ENCODE measurements around the gene KRT23.
A peak's percentile ranks its signal among the peaks of the same experiment; 100 is the strongest.

KRT23 gene

DNA sequence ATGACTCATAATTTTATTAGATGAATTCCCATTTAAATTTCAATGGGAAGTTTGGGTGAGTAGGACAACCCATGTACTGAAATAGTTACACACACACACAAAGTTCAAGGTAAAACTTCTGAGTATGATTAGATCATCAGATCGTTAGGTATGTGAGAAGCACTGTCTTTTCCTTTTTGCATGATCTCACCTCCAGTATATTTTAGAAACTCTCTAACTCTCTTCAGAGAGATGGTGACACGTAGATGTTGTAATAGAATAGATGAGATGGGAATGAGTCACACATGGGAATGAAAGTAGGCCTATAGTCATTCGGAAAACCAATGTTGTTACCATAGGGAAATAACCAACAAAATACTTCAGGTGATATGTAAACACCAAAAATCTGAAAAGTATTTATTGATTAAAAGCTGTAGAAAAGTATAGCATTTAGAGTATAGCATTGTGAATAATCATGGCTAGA lies 22.2 kb downstream of the KRT23 start:
- H3K27me3 ChIP-seq (ENCODE audit: insufficient read depth, poor library complexity, severe bottlenecking): no peaks in the 10 kb centered on the region
- peak in 1 of 2 experiments; percentile 28 for DNase-seq (ENCODE audit: low read depth in 1 of 2, low spot score in 1 of 2)
- H3K4me3 ChIP-seq (replicated peaks; ENCODE audit: insufficient read depth, low read length): no peak overlapping the region
- no peak overlapping the region for H3K27ac ChIP-seq (replicated peaks)
- TF ChIP-seq, protein P1, sequence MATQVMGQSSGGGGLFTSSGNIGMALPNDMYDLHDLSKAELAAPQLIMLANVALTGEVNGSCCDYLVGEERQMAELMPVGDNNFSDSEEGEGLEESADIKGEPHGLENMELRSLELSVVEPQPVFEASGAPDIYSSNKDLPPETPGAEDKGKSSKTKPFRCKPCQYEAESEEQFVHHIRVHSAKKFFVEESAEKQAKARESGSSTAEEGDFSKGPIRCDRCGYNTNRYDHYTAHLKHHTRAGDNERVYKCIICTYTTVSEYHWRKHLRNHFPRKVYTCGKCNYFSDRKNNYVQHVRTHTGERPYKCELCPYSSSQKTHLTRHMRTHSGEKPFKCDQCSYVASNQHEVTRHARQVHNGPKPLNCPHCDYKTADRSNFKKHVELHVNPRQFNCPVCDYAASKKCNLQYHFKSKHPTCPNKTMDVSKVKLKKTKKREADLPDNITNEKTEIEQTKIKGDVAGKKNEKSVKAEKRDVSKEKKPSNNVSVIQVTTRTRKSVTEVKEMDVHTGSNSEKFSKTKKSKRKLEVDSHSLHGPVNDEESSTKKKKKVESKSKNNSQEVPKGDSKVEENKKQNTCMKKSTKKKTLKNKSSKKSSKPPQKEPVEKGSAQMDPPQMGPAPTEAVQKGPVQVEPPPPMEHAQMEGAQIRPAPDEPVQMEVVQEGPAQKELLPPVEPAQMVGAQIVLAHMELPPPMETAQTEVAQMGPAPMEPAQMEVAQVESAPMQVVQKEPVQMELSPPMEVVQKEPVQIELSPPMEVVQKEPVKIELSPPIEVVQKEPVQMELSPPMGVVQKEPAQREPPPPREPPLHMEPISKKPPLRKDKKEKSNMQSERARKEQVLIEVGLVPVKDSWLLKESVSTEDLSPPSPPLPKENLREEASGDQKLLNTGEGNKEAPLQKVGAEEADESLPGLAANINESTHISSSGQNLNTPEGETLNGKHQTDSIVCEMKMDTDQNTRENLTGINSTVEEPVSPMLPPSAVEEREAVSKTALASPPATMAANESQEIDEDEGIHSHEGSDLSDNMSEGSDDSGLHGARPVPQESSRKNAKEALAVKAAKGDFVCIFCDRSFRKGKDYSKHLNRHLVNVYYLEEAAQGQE (IDR thresholded peaks at IDR 0.05; ENCODE audit: insufficient replicate concordance, low read depth): no peak
- TF ChIP-seq GABPA (IDR thresholded peaks at IDR 0.05; ENCODE audit: low read depth) (no peak), POLR2AphosphoS5 (IDR thresholded peaks at IDR 0.05; ENCODE audit: low read depth) (no peak), SPI1 (IDR thresholded peaks at IDR 0.05; ENCODE audit: borderline replicate concordance, low read depth) (no peak)
- TF ChIP-seq, protein P2, sequence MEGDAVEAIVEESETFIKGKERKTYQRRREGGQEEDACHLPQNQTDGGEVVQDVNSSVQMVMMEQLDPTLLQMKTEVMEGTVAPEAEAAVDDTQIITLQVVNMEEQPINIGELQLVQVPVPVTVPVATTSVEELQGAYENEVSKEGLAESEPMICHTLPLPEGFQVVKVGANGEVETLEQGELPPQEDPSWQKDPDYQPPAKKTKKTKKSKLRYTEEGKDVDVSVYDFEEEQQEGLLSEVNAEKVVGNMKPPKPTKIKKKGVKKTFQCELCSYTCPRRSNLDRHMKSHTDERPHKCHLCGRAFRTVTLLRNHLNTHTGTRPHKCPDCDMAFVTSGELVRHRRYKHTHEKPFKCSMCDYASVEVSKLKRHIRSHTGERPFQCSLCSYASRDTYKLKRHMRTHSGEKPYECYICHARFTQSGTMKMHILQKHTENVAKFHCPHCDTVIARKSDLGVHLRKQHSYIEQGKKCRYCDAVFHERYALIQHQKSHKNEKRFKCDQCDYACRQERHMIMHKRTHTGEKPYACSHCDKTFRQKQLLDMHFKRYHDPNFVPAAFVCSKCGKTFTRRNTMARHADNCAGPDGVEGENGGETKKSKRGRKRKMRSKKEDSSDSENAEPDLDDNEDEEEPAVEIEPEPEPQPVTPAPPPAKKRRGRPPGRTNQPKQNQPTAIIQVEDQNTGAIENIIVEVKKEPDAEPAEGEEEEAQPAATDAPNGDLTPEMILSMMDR (IDR thresholded peaks at IDR 0.05; ENCODE audit: insufficient read depth, low read length): no peak

DNA sequence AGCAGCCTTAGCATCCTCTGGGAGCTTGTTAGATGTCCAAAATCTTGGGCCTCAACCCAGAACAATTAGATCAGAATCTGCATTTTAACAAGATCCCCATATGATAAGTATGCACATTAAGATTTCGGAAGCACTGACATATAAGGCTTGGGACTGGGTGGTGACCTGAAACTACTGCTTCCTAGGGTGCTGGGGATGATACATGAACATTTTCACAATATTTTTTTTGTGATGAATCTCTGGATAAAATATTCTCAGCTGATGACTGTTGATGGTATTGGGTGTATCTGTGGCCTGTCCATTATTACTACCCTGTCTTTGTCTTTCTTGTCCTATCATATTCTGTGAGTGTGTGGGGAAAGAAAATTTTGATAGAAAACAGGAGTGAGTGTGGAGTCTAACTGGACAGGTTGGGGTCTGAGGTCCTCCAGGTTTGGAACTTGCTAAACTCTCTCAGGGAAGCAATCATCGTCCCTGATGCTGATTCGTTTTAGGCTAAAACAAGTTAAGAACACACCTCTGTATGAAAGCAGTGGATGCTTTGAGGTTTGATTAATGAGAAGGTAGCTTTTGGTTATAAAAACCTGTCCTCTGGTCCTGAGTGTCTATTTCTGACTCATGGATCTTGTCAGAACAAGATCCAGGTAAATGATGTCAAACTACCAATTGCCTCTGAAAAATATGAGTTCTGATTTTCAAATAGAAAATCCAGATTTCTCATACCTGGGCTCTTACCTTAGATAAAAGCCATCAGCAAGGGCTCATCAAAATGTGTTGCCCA lies 23.2 kb downstream of the KRT23 start:
- Histone ChIP-seq H3K4me3 (replicated peaks; ENCODE audit: insufficient read depth, low read length) (no peak overlapping the region), H3K27me3 (ENCODE audit: insufficient read depth, poor library complexity, severe bottlenecking) (no peaks in the 10 kb centered on the region), H3K27ac (replicated peaks) (no peak overlapping the region)
- DNase-seq (ENCODE audit: low read depth in 1 of 2, low spot score in 1 of 2): no peak
- TF ChIP-seq SPI1 (IDR thresholded peaks at IDR 0.05; ENCODE audit: borderline replicate concordance, low read depth) (no peak), GABPA (IDR thresholded peaks at IDR 0.05; ENCODE audit: low read depth) (no peak), POLR2AphosphoS5 (IDR thresholded peaks at IDR 0.05; ENCODE audit: low read depth) (no peak)
- TF ChIP-seq, protein P2 (IDR thresholded peaks at IDR 0.05; ENCODE audit: insufficient read depth, low read length): no peak
- TF ChIP-seq, protein P1 (IDR thresholded peaks at IDR 0.05; ENCODE audit: insufficient replicate concordance, low read depth): no peak

GRCh38 chr17:40912486-40913210 lies 24.8 kb downstream of the KRT23 start:
- Histone ChIP-seq H3K4me3 (replicated peaks; ENCODE audit: insufficient read depth, low read length) (no peak overlapping the region), H3K27ac (replicated peaks) (no peak overlapping the region), H3K27me3 (ENCODE audit: insufficient read depth, poor library complexity, severe bottlenecking) (no peaks in the 10 kb centered on the region)
- TF ChIP-seq SPI1 (IDR thresholded peaks at IDR 0.05; ENCODE audit: borderline replicate concordance, low read depth) (no peak), GABPA (IDR thresholded peaks at IDR 0.05; ENCODE audit: low read depth) (no peak), POLR2AphosphoS5 (IDR thresholded peaks at IDR 0.05; ENCODE audit: low read depth) (no peak)
- TF ChIP-seq, protein P2 (IDR thresholded peaks at IDR 0.05; ENCODE audit: insufficient read depth, low read length): no peak
- TF ChIP-seq, protein P1 (IDR thresholded peaks at IDR 0.05; ENCODE audit: insufficient replicate concordance, low read depth): no peak
- no peak for DNase-seq (ENCODE audit: low read depth in 1 of 2, low spot score in 1 of 2)

Measured in HL-60 (cell line).